Fibroblast of skin of right biceps (primary cell): ENCODE measurements around the gene ZNF385B.
"Not testable (repeated sequence)": the region's sequence is repeated elsewhere in the genome, so short reads cannot be mapped to it uniquely, and the experiment has no call there.

Source experiments
- DNase-seq: peaks from one replicate; pipeline ENCODE4 v3.0.0-alpha.2; 2013

ZNF385B gene

GRCh38 chr2:179796213-179797007, 65.0 kb downstream of the ZNF385B start:
- DNase-seq, result no peak

DNA sequence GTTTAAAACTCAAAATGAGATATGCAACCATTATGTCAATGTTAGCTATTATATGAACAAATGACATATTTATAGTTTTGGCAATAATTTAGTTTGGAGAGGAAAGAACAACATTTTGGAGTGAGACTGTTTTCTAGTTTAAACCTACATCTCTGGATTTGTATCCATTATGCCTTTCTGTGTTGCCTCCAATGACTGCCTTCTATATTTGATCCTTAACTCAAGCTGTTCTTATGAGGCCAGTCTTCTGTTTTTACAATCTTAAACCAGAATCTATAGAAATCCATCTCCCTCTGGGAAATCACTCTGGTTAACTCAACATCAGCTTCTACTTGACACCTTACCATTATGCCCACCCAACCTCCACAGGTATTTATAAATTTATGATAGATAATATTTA, 67.5 kb downstream of the ZNF385B start:
- no peak for DNase-seq

- DNase-seq, result no peak
Measured at GRCh38 chr2:179793238-179793637, 68.2 kb downstream of the ZNF385B start.

- no peak for DNase-seq
Measured at GRCh38 chr2:179790235-179791217, 70.9 kb downstream of the ZNF385B start.

- no peak for DNase-seq
Measured at GRCh38 chr2:179788104-179788503, 73.3 kb downstream of the ZNF385B start.

DNA sequence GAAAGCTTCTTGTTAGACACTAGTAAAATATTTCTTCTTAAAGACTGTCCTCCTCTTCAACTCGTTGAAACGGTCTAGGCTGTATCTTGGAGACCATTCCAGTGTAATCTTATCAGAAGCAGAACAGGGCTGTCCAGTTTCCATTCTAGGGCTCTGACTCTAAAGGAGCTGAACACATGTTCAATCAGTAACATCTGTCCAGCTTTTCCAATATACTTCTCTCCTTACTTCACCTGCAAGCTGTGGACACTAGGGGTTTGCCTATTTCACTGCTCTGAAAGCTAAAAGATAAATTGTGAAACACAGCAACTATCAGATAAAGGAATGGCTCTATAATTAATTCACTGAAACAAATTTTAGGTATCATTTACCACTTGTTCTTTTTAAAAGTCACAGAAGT, 73.8 kb downstream of the ZNF385B start:
- DNase-seq, result no peak

- no peak for DNase-seq
Measured at GRCh38 chr2:179785902-179786301, 75.5 kb downstream of the ZNF385B start.

DNA sequence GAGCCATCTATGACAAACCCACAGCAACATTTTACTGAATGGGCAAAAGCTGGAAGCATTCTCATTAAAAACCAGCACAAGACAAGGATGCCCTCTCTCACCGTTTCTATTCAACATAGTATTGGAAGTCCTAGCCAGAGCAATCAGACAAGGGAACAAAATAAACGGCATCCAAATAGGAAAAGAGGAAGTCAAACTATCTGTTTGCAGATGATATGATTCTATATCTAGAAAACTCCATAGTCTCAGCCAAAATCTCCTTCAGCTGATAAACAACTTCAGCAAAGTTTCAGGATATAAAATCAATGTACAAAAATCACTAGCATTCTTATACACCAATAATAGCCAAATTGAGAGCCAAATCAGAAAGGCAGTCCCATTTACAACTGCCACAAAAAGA, 79.1 kb downstream of the ZNF385B start:
- not testable (repeated sequence) for DNase-seq

- DNase-seq, result no peak
Measured at GRCh38 chr2:179773986-179774385, 87.4 kb downstream of the ZNF385B start.

DNA sequence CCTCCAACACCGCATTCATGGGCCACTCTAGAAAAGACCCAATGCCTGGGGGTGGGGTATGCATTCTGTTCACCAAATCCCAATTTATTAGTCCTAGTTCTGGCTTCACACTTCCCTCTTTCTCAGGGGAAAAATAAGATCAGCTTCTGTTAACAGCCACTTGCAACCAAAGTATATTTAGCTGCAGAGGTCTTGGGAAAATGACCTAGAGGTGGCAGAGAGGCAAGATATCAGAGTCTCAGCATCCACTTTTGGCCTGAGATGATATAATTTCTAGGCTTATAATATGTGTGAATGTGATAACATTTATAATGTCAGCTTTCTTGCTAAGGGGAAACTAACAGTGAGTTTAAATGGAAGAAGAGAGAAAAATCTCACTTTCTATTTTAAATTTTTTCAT, 89.1 kb downstream of the ZNF385B start:
- DNase-seq, result no peak

DNA sequence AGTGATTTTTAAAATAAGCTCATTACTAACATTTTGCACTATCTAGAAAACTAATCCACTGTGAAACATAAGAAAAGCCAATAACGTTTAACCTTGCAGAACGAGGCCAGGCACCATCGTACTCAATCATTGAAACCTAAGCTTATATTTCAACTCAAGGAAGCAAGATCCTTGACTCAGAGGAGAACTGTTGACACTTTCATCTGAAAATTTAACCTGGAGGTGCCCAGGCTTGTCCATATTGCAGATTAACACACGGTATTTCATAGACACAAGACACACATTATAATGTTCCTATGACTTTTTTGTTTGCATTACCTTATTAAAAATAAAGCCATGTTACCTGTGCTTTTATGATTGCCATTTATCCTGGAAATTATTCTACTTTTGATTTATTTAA, 89.6 kb downstream of the ZNF385B start:
- no peak for DNase-seq

DNA sequence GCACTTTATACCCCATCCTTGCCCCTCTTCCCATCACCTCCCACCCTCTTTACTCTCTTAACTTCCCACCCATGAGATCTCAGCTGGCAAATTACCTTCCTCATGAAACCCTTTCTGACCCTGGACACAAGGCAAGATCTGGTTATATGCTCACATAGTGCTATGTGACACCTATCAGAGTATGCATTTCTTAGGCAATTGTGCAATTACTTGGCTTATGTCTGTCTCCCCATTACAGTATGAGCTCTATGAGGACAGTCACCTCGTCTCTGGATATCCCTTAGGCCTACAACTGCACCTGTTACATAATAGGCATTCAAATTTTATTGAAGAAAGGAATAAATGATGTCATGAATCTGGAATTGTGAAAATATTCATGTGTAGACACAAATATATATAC, 91.4 kb downstream of the ZNF385B start:
- no peak for DNase-seq

- DNase-seq, result no peak
Measured at GRCh38 chr2:179769323-179769722, 92.1 kb downstream of the ZNF385B start.

DNA sequence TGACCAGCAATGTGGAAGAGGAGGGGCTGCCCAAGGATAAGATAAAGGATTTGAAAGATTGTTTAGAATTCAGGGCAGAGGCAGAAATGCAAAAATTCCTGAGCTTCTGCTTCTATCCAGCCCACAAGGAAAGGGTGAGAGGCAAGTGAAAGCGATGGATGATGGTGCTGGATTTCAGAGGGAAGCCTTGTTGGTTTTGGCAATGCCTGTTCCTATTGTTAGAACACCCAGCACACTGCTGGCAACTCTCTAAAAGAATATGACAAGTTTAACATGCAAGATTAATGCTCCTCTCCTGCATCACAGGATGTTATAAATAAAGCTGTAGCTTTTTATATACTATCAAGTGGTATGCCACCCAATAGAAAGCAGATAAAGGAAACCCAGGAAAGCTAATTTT, 92.6 kb downstream of the ZNF385B start:
- peak; percentile 43 for DNase-seq

- no peak for DNase-seq
Measured at GRCh38 chr2:179765666-179766065, 95.7 kb downstream of the ZNF385B start.

- DNase-seq, result no peak
Measured at GRCh38 chr2:179764710-179765109, 96.7 kb downstream of the ZNF385B start.

- DNase-seq, result no peak
Measured at GRCh38 chr2:179758636-179759035, 102.8 kb downstream of the ZNF385B start.

GRCh38 chr2:179751163-179751809, 110.1 kb downstream of the ZNF385B start:
- peak; percentile 16 for DNase-seq

GRCh38 chr2:179749210-179749609, 112.2 kb downstream of the ZNF385B start:
- peak; percentile 26 for DNase-seq

DNA sequence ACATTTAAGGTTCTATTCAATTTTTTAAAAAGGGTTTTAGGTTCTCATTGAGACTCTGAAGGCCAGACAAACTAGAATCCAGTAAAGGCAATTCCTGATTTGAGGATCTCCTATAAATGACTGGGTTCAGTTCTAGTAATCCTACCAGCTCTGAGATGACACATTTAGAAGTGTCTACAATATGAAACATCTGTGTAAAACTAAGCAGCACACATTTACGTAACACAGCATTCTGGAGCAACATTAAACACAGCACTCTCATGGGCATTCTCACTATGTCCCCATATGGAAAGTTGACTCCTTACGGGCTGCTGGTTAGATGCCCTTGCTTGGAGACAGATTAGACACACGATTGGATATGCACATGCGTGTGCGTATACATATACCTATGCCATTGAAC, 114.4 kb downstream of the ZNF385B start:
- no peak for DNase-seq

DNA sequence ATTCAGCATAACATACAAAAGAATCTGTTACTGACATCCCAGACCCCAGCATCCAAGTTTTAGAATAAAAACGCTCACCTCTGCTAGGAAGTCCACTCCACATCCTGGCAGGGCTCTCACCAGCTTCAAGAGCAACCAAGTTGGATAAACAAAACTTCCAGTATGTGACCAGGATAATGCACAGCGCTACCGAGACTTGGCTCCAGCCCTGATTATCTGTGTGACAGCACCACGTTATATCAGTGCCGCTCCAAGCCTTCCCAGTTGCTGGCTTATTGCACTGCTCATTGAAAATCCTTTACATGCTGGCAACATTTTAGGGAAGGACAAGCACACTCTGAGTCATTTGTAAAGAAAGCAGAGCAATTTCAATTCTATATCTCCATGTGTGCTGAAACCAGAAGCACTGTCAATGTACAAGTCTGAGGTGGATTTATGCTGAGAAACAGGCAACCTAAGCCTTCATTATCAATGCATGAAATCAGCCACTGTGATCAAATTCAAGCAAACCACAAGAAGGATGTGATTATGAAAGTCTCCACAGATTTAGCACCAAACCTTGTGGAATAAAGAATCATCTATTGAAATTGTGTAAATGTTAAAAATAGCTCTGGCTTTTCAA, 115.7 kb downstream of the ZNF385B start:
- peak; percentile 22 for DNase-seq

GRCh38 chr2:179744401-179744800, 117.0 kb downstream of the ZNF385B start:
- DNase-seq, result no peak

GRCh38 chr2:179741317-179741716, 120.1 kb downstream of the ZNF385B start:
- DNase-seq, result no peak
